H9 (cell line): Measurements from ENCODE around the gene COL23A1. TPM values are rescaled to one million over a fixed set of nuclear protein-coding genes. Genes with fewer than 3 reads are reported as not detected.

ENCODE experiments used
- DNase-seq: peaks from one replicate; pipeline ENCODE4 v3.0.0-alpha.2; 2017
- H2AFZ ChIP-seq: one replicate; pipeline ENCODE4 v1.6.1; 2013; ENCODE audit warnings: mild to moderate bottlenecking, low read length, control low read depth, moderate library complexity
- H2AK5ac ChIP-seq: 2 replicates; pipeline ENCODE4 v1.6.1; 2013; ENCODE audit warnings: low read length, control low read depth, mixed read lengths; ENCODE audit not compliant: insufficient read length
- H2BK120ac ChIP-seq: one replicate; pipeline ENCODE4 v1.6.1; 2013; ENCODE audit warnings: low read depth, mild to moderate bottlenecking, low read length, control low read depth, inconsistent platforms; ENCODE audit not compliant: poor library complexity, severe bottlenecking
- H2BK12ac ChIP-seq: 2 replicates; pipeline ENCODE4 v1.6.1; 2013; ENCODE audit warnings: low read length, control low read depth, mixed read lengths, low read depth; ENCODE audit not compliant: insufficient read length
- H2BK15ac ChIP-seq: 2 replicates; pipeline ENCODE4 v1.6.1; 2013; ENCODE audit warnings: low read depth, low read length, control low read depth
- H2BK20ac ChIP-seq: one replicate; pipeline ENCODE4 v1.6.1; 2013; ENCODE audit warnings: low read depth, mild to moderate bottlenecking, low read length, control low read depth, inconsistent platforms; ENCODE audit not compliant: poor library complexity, severe bottlenecking
- H2BK5ac ChIP-seq: 2 replicates; pipeline ENCODE4 v1.6.1; 2013; ENCODE audit warnings: low read length, control low read depth, mixed read lengths; ENCODE audit not compliant: insufficient read length
- H3K14ac ChIP-seq: 2 replicates; pipeline ENCODE4 v1.6.1; 2013; ENCODE audit warnings: low read length, control low read depth; ENCODE audit not compliant: insufficient read depth
- H3K18ac ChIP-seq: 2 replicates; pipeline ENCODE4 v1.6.1; 2013; ENCODE audit warnings: low read depth, mild to moderate bottlenecking, mixed read lengths, low read length, control low read depth; ENCODE audit not compliant: insufficient read length
- H3K23ac ChIP-seq: 2 replicates; pipeline ENCODE4 v1.6.1; 2013; ENCODE audit warnings: low read length, control low read depth, mixed read lengths, low read depth; ENCODE audit not compliant: insufficient read length
- H3K23me2 ChIP-seq: 2 replicates; pipeline ENCODE4 v1.6.1; 2013; ENCODE audit warnings: low read depth, mild to moderate bottlenecking, mixed read lengths, low read length, control low read depth; ENCODE audit not compliant: insufficient read length, poor library complexity, severe bottlenecking
- H3K27ac ChIP-seq: 2 replicates; pipeline ENCODE4 v1.5.1; 2013; ENCODE audit warnings: low read length, control low read depth, mixed read lengths, low read depth; ENCODE audit not compliant: insufficient read length
- H3K27me3 ChIP-seq: 2 replicates; pipeline ENCODE4 v1.6.1; 2013; ENCODE audit warnings: low read length, control low read depth, inconsistent platforms; ENCODE audit not compliant: insufficient read depth
- H3K4ac ChIP-seq: 2 replicates; pipeline ENCODE4 v1.6.1; 2013; ENCODE audit warnings: low read depth, mild to moderate bottlenecking, control low read depth, inconsistent platforms, low read length, moderate library complexity
- H3K4me1 ChIP-seq: 2 replicates; pipeline ENCODE4 v1.6.1; 2013; ENCODE audit warnings: low read length, control low read depth, inconsistent platforms; ENCODE audit not compliant: insufficient read depth
- H3K4me2 ChIP-seq: 2 replicates; pipeline ENCODE4 v1.6.1; 2013; ENCODE audit warnings: low read length, control low read depth, mixed read lengths; ENCODE audit not compliant: insufficient read length, insufficient read depth
- H3K56ac ChIP-seq: 2 replicates; pipeline ENCODE4 v1.6.1; 2013; ENCODE audit warnings: low read depth, mild to moderate bottlenecking, mixed read lengths, low read length, control low read depth; ENCODE audit not compliant: insufficient read length
- H3K79me1 ChIP-seq: 2 replicates; pipeline ENCODE4 v1.6.1; 2013; ENCODE audit warnings: low read depth, mild to moderate bottlenecking, moderate library complexity, low read length, control low read depth, inconsistent platforms; ENCODE audit not compliant: insufficient read depth, poor library complexity, severe bottlenecking
- H3K79me2 ChIP-seq: 2 replicates; pipeline ENCODE4 v1.6.1; 2013; ENCODE audit warnings: low read length, control low read depth, inconsistent platforms; ENCODE audit not compliant: insufficient read depth
- H3K9ac ChIP-seq: 2 replicates; pipeline ENCODE4 v1.6.1; 2013; ENCODE audit warnings: low read length, control low read depth, mixed read lengths; ENCODE audit not compliant: insufficient read length; ENCODE audit errors: extremely low read depth
- H3K9me3 ChIP-seq: one replicate; pipeline ENCODE4 v1.6.1; 2013; ENCODE audit warnings: low read depth, low read length, inconsistent platforms; ENCODE audit not compliant: control insufficient read depth
- H3T11ph ChIP-seq: one replicate; pipeline ENCODE4 v1.6.1; 2013; ENCODE audit warnings: mild to moderate bottlenecking, low read length, control low read depth, inconsistent platforms
- H4K20me1 ChIP-seq: one replicate; pipeline ENCODE4 v1.6.1; 2013; ENCODE audit not compliant: control insufficient read depth, insufficient read length, insufficient read depth
- H4K5ac ChIP-seq: 2 replicates; pipeline ENCODE4 v1.6.1; 2013; ENCODE audit warnings: low read depth, mild to moderate bottlenecking, mixed read lengths, low read length, control low read depth; ENCODE audit not compliant: insufficient read length
- H4K8ac ChIP-seq: replicated peaks from 2 replicates; pipeline ENCODE4 v1.6.1; 2013; ENCODE audit warnings: low read length, control low read depth, mixed read lengths, low read depth; ENCODE audit not compliant: insufficient read length
- H4K91ac ChIP-seq: 2 replicates; pipeline ENCODE4 v1.6.1; 2013; ENCODE audit warnings: low read depth, mild to moderate bottlenecking, moderate library complexity, mixed read lengths, low read length, control low read depth; ENCODE audit not compliant: insufficient read length
- H3K27ac Mint-ChIP-seq, 3 experiments: 2 replicates in 2 of 3; 3 replicates in 1 of 3; pipeline ENCODE4 v1.8.0; 2020 to 2021; ENCODE audit warnings: mixed read lengths in 3 of 3, mild to moderate bottlenecking in 1 of 3, moderate library complexity in 1 of 3
- H3K27me3 Mint-ChIP-seq: 2 replicates; pipeline ENCODE4 v1.8.0; 2021; ENCODE audit warnings: low read depth, mild to moderate bottlenecking, moderate library complexity, mixed read lengths
- H3K36me3 Mint-ChIP-seq, 3 experiments: 2 replicates in 2 of 3; 3 replicates in 1 of 3; pipeline ENCODE4 v1.8.0; 2020 to 2021; ENCODE audit warnings: low read depth in 3 of 3, mixed read lengths in 3 of 3; ENCODE audit not compliant: insufficient read depth in 1 of 3
- H3K4me1 Mint-ChIP-seq, 2 experiments: 2 replicates each; pipeline ENCODE4 v1.8.0; 2020; ENCODE audit warnings: mixed read lengths in 2 of 2
- H3K4me3 Mint-ChIP-seq, 2 experiments: 2 replicates in 1 of 2; 3 replicates in 1 of 2; pipeline ENCODE4 v1.8.0; 2020 to 2021; ENCODE audit warnings: mild to moderate bottlenecking in 2 of 2, mixed read lengths in 2 of 2, moderate library complexity in 1 of 2
- H3K9me3 Mint-ChIP-seq, 2 experiments: 2 replicates in 1 of 2; 3 replicates in 1 of 2; pipeline ENCODE4 v1.8.0; 2020; ENCODE audit warnings: mild to moderate bottlenecking in 2 of 2, mixed read lengths in 2 of 2, moderate library complexity in 1 of 2
- WGBS: extraction: QIAGEN DNeasy Blood & Tissue Kit; methylation state at CpG from one replicate; pipeline ENCODE4 v1.1.7; 2013; ENCODE audit warnings: missing lambda C conversion rate, low lambda C conversion rate, mixed read lengths; ENCODE audit not compliant: insufficient read length; ENCODE audit errors: extremely low coverage; 5-methylcytosine and 5-hydroxymethylcytosine counted together
- total RNA-seq: library from RNA; stranded (reverse); gene quantifications from 2 replicates; pipeline ENCODE4 v1.2.1, GENCODE V29; 2021
- TF ChIP-seq, protein P1 (sequence below): fragments of 200-600 bp; sonication (generic); conservative IDR thresholded peaks from 3 replicates; pipeline ENCODE4 v1.8.0; 2021; ENCODE audit warnings: antibody characterized with exemption, mild to moderate bottlenecking

COL23A1 gene
- total RNA-seq, 1 experiment from 2014 or later, result 2.6 TPM

DNA sequence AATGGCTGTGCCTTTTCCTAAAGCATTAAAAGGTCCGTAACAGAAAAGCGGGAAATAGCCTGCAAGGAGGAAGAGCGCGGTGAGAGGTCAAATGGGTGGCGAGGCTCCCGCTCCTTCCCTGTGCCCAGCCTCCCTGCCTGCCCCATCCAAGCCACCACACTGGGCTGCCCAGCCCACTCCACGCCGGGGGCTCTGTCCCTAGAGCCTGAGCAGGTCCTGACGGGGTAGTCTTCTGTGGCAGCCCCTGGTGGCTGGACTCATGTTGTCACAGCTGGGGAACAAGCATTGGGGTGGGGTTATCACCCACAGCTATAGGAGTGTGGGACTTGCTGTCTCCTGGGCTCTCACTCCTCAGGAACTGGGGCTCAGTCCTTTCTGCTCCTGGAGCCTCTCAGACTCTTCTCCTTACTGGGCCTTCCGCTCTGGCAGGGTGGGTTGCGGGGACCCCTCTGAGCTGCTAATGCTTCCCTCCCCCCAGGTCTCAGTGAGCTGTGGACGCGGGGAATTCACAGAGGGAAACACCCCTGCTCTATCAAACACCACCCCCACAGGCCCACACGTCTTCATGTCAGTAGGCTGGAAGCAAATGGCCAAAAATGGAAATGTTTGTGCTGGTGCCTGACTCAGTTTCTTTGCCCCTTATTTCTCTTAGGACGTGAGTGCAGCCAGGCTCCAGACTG is 205.2 kb downstream of the COL23A1 start:
- H3K27ac Mint-ChIP-seq, result no peak overlapping the region; a peak in 1 of 7 replicates
- H4K91ac ChIP-seq, result no peak overlapping the region
- H3K79me1 ChIP-seq, result no peaks in the 10 kb centered on the region
- no peak overlapping the region for H2BK15ac ChIP-seq
- no peak overlapping the region for H2BK20ac ChIP-seq
- no peaks in the 10 kb centered on the region for H3K79me2 ChIP-seq
- H3T11ph ChIP-seq, result no peak overlapping the region
- H2BK5ac ChIP-seq, result no peak overlapping the region
- no peaks in the 10 kb centered on the region for H3K23me2 ChIP-seq
- H3K4me1 Mint-ChIP-seq, result peaks cover 29 to 62% of the 10 kb centered on the region in 2 experiments
- peaks cover 5% of the 10 kb centered on the region; the same call in 1 of the 2 replicates for H3K4me1 ChIP-seq
- no peak overlapping the region for H2BK120ac ChIP-seq
- H3K4me3 Mint-ChIP-seq, result no peak overlapping the region
- no peak overlapping the region for H3K9ac ChIP-seq
- no peak overlapping the region for H3K4me2 ChIP-seq
- H4K5ac ChIP-seq, result no peak overlapping the region
- no peaks in the 10 kb centered on the region for H4K20me1 ChIP-seq
- H3K14ac ChIP-seq, result no peak overlapping the region
- H2AFZ ChIP-seq, result no peak overlapping the region
- H4K8ac ChIP-seq, result no peak overlapping the region
- H3K36me3 Mint-ChIP-seq, result no peaks in the 10 kb centered on the region
- H3K27me3 Mint-ChIP-seq, result no peaks in the 10 kb centered on the region; the same call in none of the 2 replicates
- H2BK12ac ChIP-seq, result no peak overlapping the region
- WGBS, result no CpG with 5 or more reads among the region's 15 CpGs
- H3K18ac ChIP-seq, result no peak overlapping the region
- H3K9me3 Mint-ChIP-seq, result no peaks in the 10 kb centered on the region
- no peak overlapping the region for H3K4ac ChIP-seq
- H3K27ac ChIP-seq, result no peak overlapping the region
- no peak overlapping the region for H2AK5ac ChIP-seq
- H3K56ac ChIP-seq, result no peak overlapping the region
- H3K23ac ChIP-seq, result no peak overlapping the region
- H3K27me3 ChIP-seq, result no peaks in the 10 kb centered on the region
- no peaks in the 10 kb centered on the region for H3K9me3 ChIP-seq
- no peak for DNase-seq
- TF ChIP-seq, protein P1, sequence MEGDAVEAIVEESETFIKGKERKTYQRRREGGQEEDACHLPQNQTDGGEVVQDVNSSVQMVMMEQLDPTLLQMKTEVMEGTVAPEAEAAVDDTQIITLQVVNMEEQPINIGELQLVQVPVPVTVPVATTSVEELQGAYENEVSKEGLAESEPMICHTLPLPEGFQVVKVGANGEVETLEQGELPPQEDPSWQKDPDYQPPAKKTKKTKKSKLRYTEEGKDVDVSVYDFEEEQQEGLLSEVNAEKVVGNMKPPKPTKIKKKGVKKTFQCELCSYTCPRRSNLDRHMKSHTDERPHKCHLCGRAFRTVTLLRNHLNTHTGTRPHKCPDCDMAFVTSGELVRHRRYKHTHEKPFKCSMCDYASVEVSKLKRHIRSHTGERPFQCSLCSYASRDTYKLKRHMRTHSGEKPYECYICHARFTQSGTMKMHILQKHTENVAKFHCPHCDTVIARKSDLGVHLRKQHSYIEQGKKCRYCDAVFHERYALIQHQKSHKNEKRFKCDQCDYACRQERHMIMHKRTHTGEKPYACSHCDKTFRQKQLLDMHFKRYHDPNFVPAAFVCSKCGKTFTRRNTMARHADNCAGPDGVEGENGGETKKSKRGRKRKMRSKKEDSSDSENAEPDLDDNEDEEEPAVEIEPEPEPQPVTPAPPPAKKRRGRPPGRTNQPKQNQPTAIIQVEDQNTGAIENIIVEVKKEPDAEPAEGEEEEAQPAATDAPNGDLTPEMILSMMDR, result 0 out of 3 replicates have a peak, but pooled peaks have one; percentile 21
